AG04449 (cell line): ENCODE results near the gene HACD1.

Experiments used
- CTCF ChIA-PET: fragments of 350-600 bp; formaldehyde crosslinking; extraction: SDS; loops from one replicate; lab custom pipeline; 2021; ENCODE audit warnings: antibody characterized with exemption; lab: Yijun Ruan, JAX
- POLR2A ChIA-PET: fragments of 400-600, 350-600 bp; formaldehyde crosslinking; extraction: SDS; loops from one replicate; lab custom pipeline; 2020; ENCODE audit warnings: antibody characterized with exemption, inconsistent platforms; lab: Yijun Ruan, JAX
- DNase-seq: peaks from one replicate; pipeline ENCODE4 v3.0.0-alpha.2; 2010; ENCODE audit warnings: low read depth, low spot score
- H3K4me3 ChIP-seq: 2 replicates; pipeline ENCODE4 v1.5.1; 2011; ENCODE audit warnings: low read depth, mild to moderate bottlenecking, control low read depth, low read length
- TF ChIP-seq, protein P1 (sequence below): IDR thresholded peaks from one replicate; pipeline ENCODE4 v1.5.1; 2011; ENCODE audit warnings: mild to moderate bottlenecking, moderate library complexity, low read length, control low read depth, inconsistent platforms; ENCODE audit not compliant: insufficient read depth; ENCODE audit errors: missing control alignments

HACD1 gene

DNA sequence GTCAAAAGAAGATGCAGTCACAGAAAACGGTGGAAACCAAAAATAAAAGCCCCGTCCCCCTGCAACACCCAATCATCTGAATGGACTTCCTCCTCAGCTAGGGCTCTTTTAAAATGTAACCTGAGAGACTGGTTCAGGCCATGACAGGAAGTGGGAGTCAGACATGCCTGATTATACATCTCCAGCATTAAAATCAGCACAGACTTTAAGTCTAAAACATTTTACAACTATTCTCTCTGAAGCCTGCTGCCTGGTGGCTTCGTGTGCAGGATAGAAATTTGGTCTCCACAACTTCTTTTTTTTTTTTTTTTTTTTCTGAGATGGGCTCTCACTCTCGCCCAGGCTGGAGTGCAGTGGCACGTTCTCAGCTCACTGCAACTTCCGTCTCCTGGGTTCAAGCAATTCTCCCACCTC lies 30.3 kb downstream of the HACD1 start:
- POLR2A ChIA-PET = no interaction called here
- CTCF ChIA-PET = interaction anchor here (0.8 kb wide), 1 partner anchor 179 kb away, joined by 3 read pairs; no protein-coding TSS in a partner anchor
- H3K4me3 ChIP-seq = no peak overlapping the region
- TF ChIP-seq, protein P1, sequence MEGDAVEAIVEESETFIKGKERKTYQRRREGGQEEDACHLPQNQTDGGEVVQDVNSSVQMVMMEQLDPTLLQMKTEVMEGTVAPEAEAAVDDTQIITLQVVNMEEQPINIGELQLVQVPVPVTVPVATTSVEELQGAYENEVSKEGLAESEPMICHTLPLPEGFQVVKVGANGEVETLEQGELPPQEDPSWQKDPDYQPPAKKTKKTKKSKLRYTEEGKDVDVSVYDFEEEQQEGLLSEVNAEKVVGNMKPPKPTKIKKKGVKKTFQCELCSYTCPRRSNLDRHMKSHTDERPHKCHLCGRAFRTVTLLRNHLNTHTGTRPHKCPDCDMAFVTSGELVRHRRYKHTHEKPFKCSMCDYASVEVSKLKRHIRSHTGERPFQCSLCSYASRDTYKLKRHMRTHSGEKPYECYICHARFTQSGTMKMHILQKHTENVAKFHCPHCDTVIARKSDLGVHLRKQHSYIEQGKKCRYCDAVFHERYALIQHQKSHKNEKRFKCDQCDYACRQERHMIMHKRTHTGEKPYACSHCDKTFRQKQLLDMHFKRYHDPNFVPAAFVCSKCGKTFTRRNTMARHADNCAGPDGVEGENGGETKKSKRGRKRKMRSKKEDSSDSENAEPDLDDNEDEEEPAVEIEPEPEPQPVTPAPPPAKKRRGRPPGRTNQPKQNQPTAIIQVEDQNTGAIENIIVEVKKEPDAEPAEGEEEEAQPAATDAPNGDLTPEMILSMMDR = no peak
- DNase-seq = no peak

GRCh38 chr10:17585016-17585415 lies 32.2 kb downstream of the HACD1 start:
- ChIA-PET CTCF (no interaction called here), POLR2A (no interaction called here)
- H3K4me3 ChIP-seq = no peak overlapping the region
- no peak for DNase-seq
- TF ChIP-seq, protein P1 = no peak

- CTCF ChIA-PET = no interaction called here
- POLR2A ChIA-PET = no interaction called here
- H3K4me3 ChIP-seq = no peak overlapping the region
- TF ChIP-seq, protein P1 = no peak
- no peak for DNase-seq
Measured at GRCh38 chr10:17580885-17581284, 36.3 kb downstream of the HACD1 start.

- TF ChIP-seq, protein P1 = no peak
- POLR2A ChIA-PET = no interaction called here
Measured at GRCh38 chr10:17578603-17579002, 38.6 kb downstream of the HACD1 start.

DNA sequence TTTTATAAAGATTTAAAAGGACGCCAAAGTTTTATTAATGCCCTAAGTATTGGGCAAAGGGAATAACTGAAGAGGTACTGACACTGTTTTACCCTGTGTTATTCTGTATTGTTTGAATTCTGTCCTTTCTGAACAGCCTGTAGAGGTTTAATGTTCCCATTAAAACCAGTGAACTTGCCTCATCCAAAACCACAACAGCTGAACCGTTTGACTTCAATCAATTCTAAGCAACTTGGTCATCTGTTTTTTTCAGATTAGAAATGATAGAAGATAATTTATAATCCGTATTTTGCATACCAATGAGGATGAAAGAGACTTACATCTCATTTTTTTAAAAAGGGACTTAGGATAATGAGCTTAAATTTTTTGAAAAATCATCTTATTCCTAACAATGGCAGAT lies 40.4 kb downstream of the HACD1 start:
- ChIA-PET CTCF (interaction anchor here (0.6 kb wide), 1 partner anchor 742 kb away, joined by 3 read pairs; no protein-coding TSS in a partner anchor), POLR2A (no interaction called here)
- DNase-seq = no peak
- H3K4me3 ChIP-seq = no peak overlapping the region
- TF ChIP-seq, protein P1 = no peak

More at GRCh38 chr10:17578603-17579002, 38.6 kb downstream of the HACD1 start:
- DNase-seq = no peak
- H3K4me3 ChIP-seq = no peak overlapping the region
- CTCF ChIA-PET = no interaction called here

DNA sequence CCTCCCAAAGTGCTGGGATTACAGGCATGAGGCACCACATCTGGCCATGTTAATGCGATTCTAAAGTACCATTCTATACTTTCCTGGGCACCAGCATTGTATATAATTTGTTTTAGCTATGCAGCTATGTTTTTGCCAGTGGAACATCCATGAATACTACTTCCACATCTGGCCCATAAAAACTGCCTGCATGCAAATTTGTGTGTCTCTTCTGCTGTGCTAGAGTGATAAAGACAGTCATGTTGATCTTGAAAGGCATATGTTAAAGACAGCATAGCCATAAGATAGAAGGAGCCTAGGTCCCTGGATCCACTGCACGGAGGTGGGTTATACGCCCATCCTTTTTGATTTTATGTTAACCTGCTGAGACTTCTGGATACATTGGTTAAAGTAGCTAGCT lies 52.3 kb downstream of the HACD1 start:
- POLR2A ChIA-PET = no interaction called here
- H3K4me3 ChIP-seq = no peak overlapping the region
- CTCF ChIA-PET = interaction anchor here (1.5 kb wide), 1 partner anchor 44 kb away, joined by 3 read pairs; no protein-coding TSS in a partner anchor
- no peak for DNase-seq
- TF ChIP-seq, protein P1 = no peak
